Measurements from ENCODE around the gene GPR108.

- TF ChIP-seq ELF1 (IDR thresholded peaks at IDR 0.05) (no peak), RAD21 (IDR thresholded peaks at IDR 0.05; ENCODE audit: low read length) (no peak), EP300 (IDR thresholded peaks at IDR 0.05; ENCODE audit: borderline replicate concordance in 1 of 2, low read depth in 1 of 2, low read length in 1 of 2) (no peak)
These were observed 17.5 kb upstream of the GPR108 start for GRCh38 chr19:6754653-6755463.

All from SK-N-SH (cell line).